Large intestine (tissue), 3 donors: ENCODE data around the gene MIB1. TPM values are rescaled to one million over a fixed set of nuclear protein-coding genes. Genes with fewer than 3 reads are reported as not detected.
A peak's percentile ranks its signal among the peaks of the same experiment; 100 is the strongest.

Source experiments
- DNase-seq, 2 donors: peaks; one replicate each; pipeline versions ENCODE4 v3.0.0 to v3.0.0-alpha.2; 2013
- H3K27ac ChIP-seq: one replicate; pipeline ENCODE4 v1.5.1; 2013; ENCODE audit warnings: low read length
- H3K27me3 ChIP-seq: 2 replicates; pipeline ENCODE4 v1.6.1; 2013; ENCODE audit warnings: low read length; ENCODE audit not compliant: control insufficient read depth, insufficient read depth
- H3K36me3 ChIP-seq: 2 replicates; pipeline ENCODE4 v1.6.1; 2013; ENCODE audit warnings: low read length; ENCODE audit not compliant: control insufficient read depth, insufficient read depth
- H3K4me1 ChIP-seq: one replicate; pipeline ENCODE4 v1.6.1; 2013; ENCODE audit warnings: low read length; ENCODE audit not compliant: control insufficient read depth, insufficient read depth
- H3K4me3 ChIP-seq: one replicate; pipeline ENCODE4 v1.5.1; 2013; ENCODE audit warnings: low read length
- H3K9me3 ChIP-seq: one replicate; pipeline ENCODE4 v1.6.1; 2013; ENCODE audit warnings: mild to moderate bottlenecking, low read depth, low read length, moderate library complexity; ENCODE audit not compliant: control insufficient read depth
- WGBS: methylation state at CpG from one replicate; pipeline ENCODE4 v1.1.5; 2013; ENCODE audit warnings: low lambda C conversion rate; ENCODE audit not compliant: insufficient coverage; 5-methylcytosine and 5-hydroxymethylcytosine counted together
- polyA plus RNA-seq: library from polyadenylated mRNA; unstranded; fragments of 120-200 nt; gene quantifications from one replicate; pipeline ENCODE4 v1.2.1, GENCODE V29; 2013

MIB1 gene
- polyA plus RNA-seq, 1 donor, result 25.4 TPM

DNA sequence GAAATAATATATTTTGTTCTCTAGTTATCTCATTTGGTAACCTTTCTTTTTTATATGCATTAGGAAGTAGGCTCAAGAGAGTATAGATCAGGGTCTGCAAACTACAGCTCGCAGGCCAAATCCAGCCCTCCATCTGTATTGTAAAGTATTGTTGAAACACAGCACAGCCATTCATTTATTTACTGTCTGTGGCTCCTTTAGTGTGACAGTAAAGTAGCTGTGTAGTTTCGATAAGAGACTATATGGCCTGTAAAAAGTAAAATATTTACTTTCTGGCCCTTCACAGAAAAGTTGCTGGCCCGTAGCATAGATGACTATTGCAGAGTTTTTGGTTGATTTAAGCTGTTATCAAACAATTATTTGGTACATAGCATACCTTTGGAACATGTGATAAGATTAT, 67.6 kb downstream of the MIB1 start:
- no peak overlapping the region for H3K27ac ChIP-seq
- H3K4me1 ChIP-seq, result no peaks in the 10 kb centered on the region
- H3K4me3 ChIP-seq, result no peak overlapping the region
- H3K9me3 ChIP-seq, result peaks cover 5% of the 10 kb centered on the region
- DNase-seq, result no peak
- WGBS, result 83% methylated on average over 1 of the region's 3 CpGs
- H3K27me3 ChIP-seq, result no peaks in the 10 kb centered on the region
- peaks cover 36% of the 10 kb centered on the region for H3K36me3 ChIP-seq

DNA sequence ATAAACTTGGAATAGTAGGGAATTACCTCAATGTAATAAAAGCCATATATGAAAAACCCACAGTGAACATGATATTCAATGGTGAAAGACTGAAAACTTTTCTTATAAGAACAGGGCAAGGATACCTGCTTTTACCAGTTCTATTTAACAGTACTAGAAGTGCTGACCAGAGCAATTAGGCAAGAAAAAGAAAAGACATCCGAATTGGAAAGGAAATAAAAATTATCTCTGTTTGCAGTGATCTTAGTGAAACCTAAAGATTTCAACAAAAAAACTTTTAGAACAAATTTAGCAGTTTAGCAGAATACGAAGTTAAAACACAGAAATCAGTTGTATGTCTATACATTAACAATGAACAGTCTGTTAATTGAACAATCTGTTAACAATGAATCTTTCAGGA, 69.1 kb downstream of the MIB1 start:
- Histone ChIP-seq H3K4me3 (no peak overlapping the region), H3K4me1 (no peaks in the 10 kb centered on the region), H3K27ac (no peak overlapping the region), H3K9me3 (peaks cover 5% of the 10 kb centered on the region), H3K27me3 (no peaks in the 10 kb centered on the region), H3K36me3 (peaks cover 37% of the 10 kb centered on the region)
- DNase-seq, result no peak
- WGBS, result 92% methylated on average over 2 of the region's 2 CpGs

DNA sequence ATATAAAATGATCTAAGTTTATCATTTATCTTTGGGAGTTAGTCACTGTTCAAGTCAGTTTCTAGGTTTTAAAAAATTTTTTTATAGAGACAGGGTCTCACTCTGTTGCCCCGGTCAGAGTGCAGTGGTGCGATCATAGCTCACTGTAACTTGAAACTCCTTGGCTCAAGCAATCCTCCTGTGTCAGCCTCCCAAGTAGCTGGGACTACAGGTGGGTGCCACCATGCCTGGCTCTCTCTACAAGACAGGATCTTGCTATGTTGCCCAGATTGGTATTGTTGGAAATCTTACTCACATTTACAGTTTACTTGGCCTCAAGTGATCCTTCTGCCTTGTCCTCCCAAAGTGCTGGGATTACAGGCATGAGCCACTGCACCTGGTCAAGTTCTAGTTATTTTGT, 74.5 kb downstream of the MIB1 start:
- peaks cover 42% of the 10 kb centered on the region for H3K36me3 ChIP-seq

DNA sequence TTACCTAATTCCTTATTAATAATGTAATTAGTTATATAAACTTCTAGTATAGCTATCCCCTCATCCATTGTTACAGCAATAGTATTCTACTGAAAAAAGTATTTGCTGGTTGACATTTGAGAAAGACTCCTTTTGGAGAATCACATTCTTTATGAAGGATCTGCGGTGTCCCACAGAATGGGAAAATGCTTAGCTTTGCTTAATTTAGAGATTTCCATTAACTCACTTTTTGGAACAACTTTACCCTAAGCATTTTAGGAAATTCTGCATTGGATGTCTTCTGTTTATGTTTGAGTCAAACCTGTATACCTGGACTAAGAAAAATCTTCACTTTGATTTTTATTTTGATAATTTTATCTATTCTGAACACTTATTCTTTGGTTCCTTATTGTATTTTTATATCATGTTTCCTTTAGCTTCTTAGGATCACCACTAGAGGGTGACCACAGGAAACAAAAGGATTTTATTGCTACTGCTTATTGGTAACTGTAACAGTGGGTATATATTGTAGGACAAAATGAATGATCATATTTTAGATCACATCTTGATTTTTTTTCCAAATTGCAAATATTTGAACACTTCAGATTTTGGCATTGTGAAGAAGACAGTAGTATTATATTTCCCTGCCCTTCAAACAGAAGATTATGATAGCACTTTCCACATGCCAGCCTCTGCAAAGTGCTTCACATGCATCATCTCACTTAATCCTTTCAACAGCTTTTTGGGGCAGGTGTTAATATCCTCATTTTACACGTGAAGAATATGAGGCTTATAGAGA, 79.6 kb downstream of the MIB1 start:
- Histone ChIP-seq H3K27ac (no peak overlapping the region), H3K9me3 (no peaks in the 10 kb centered on the region), H3K36me3 (peaks cover 30% of the 10 kb centered on the region), H3K27me3 (no peaks in the 10 kb centered on the region), H3K4me3 (no peak overlapping the region), H3K4me1 (no peaks in the 10 kb centered on the region)
- DNase-seq, result peak in 1 of 2 donors; percentile 11
- WGBS, result 86% methylated on average over 1 of the region's 2 CpGs

More for the DNA sequence above, 74.5 kb downstream of the MIB1 start:
- no CpG with 5 or more reads among the region's 2 CpGs for WGBS
- no peaks in the 10 kb centered on the region for H3K4me1 ChIP-seq
- DNase-seq, result no peak
- no peaks in the 10 kb centered on the region for H3K9me3 ChIP-seq
- no peak overlapping the region for H3K4me3 ChIP-seq
- no peaks in the 10 kb centered on the region for H3K27me3 ChIP-seq
- H3K27ac ChIP-seq, result no peak overlapping the region

DNA sequence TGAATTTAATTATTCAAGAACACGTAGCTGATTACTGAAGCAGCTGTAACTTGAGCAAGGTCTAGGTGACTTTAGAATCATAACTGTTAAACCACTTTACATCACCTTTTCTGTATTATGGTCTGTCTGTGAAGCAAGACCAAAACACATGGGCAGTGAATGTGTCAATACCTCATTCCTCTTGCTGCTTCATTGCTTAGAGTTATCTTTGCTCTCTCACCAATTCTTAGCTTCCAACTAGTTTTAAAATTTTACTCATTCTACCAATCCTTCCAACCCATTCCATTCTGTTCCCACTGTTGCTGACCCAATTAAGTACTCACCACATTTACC, 80.2 kb downstream of the MIB1 start:
- no peak overlapping the region for H3K27ac ChIP-seq
- no CpG with 5 or more reads among the region's 1 CpG for WGBS
- peaks cover 28% of the 10 kb centered on the region for H3K36me3 ChIP-seq
- no peak for DNase-seq
- H3K4me1 ChIP-seq, result no peaks in the 10 kb centered on the region
- H3K4me3 ChIP-seq, result no peak overlapping the region
- H3K27me3 ChIP-seq, result no peaks in the 10 kb centered on the region
- H3K9me3 ChIP-seq, result no peaks in the 10 kb centered on the region

DNA sequence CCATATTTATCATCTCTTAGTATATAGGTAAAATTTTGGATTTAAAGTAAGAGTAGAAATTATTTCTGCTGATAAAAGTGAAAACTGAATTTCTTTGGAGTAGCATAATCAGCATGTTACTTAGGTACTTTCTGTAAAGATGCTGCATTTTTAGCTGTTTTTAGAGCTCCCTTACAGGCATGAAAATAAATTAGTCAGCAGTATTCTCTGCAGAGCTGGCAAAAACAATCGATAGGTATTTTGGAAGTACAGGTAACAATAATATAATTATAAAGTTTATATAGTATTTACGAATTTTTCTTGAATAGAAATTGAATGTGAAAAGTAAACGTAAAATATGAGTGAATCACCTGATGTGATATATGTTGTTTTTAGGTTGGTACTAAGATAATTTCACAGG, 83.3 kb downstream of the MIB1 start:
- 95% methylated on average over 3 of the region's 3 CpGs for WGBS

DNA sequence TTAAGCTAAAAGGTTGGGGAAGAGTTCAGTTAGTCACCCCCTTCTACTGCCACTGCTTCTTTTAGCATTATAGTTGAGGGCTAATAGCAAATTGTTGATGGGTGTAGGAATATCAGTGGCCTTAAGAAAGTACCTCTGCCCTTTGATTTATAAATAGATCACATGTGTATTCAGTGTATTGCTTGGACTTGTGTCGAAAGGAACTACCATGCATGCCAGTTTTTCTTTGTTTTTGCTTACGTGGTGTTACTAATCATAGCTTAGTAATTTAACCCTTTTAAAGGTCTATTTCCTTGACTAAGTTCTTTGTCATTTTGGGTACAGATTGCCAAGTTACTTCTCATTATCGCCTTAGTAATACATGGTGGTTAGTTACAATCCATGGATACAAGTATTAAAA, 85.6 kb downstream of the MIB1 start:
- Histone ChIP-seq H3K36me3 (peaks cover 7% of the 10 kb centered on the region), H3K27ac (no peak overlapping the region), H3K9me3 (no peaks in the 10 kb centered on the region), H3K27me3 (no peaks in the 10 kb centered on the region), H3K4me3 (no peak overlapping the region), H3K4me1 (no peaks in the 10 kb centered on the region)
- WGBS, result 75% methylated on average over 1 of the region's 3 CpGs
- no peak for DNase-seq

More for the DNA sequence above, 83.3 kb downstream of the MIB1 start:
- H3K9me3 ChIP-seq, result no peaks in the 10 kb centered on the region
- no peak overlapping the region for H3K4me3 ChIP-seq
- no peaks in the 10 kb centered on the region for H3K27me3 ChIP-seq
- DNase-seq, result no peak
- H3K27ac ChIP-seq, result no peak overlapping the region
- no peaks in the 10 kb centered on the region for H3K4me1 ChIP-seq
- peaks cover 12% of the 10 kb centered on the region for H3K36me3 ChIP-seq

DNA sequence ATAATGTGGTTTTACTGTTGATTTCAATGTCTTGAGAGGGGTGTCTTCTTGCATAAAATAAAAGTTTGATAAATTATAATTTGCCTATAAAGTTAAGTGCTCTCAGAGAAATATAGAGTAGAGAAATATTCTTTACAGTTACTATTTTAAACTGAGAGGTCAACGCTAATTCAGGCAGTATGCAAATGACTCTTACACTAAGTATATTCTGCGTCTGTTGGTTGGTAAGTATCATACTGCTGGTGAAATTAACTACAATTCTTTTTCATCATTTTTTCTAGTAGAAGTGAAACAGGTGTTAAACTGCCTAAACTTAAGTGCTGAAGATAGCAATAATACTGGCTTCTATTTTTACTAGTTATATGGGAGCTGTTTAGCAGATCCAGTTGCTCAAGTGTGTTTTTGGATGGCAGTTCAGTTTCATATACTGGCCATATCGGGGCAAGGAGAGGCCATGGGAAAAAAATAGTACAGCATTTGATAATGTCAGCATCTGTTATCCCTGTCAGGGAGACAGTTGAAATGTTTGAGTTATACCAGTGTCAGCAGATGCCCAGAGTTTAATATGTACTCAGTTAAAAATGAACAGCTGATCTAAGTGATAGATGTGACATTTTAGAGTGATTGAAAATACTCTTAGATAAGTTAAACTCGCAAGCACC, 86.2 kb downstream of the MIB1 start:
- Histone ChIP-seq H3K9me3 (no peaks in the 10 kb centered on the region), H3K27me3 (no peaks in the 10 kb centered on the region), H3K4me1 (no peaks in the 10 kb centered on the region), H3K27ac (no peak overlapping the region), H3K36me3 (peaks cover 6% of the 10 kb centered on the region), H3K4me3 (no peak overlapping the region)
- no peak for DNase-seq
- 71% methylated on average over 1 of the region's 4 CpGs for WGBS

DNA sequence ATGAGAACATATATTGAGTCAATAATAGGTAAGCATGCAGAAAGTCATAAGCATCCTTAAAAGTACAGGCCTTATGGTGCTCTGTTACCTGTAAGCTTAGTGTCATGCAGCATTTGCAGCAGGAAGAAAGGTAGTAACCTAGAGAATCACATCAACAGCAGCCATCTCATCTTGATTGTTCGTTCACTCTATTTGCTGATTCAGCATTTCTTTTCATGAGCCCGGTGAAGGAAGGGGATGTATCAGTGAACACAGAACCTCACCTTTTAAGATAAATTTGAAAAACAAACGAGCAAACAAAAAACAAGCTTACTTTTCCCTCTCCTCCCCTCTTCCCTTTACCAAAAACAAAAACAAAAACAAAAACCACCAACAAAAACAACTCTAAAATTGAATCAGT, 89.9 kb downstream of the MIB1 start:
- Histone ChIP-seq H3K4me1 (no peaks in the 10 kb centered on the region), H3K27me3 (no peaks in the 10 kb centered on the region), H3K4me3 (no peak overlapping the region), H3K9me3 (no peaks in the 10 kb centered on the region), H3K27ac (no peak overlapping the region), H3K36me3 (peaks cover 3% of the 10 kb centered on the region)
- DNase-seq, result peak in 1 of 2 donors; percentile 8
- no CpG with 5 or more reads among the region's 3 CpGs for WGBS

DNA sequence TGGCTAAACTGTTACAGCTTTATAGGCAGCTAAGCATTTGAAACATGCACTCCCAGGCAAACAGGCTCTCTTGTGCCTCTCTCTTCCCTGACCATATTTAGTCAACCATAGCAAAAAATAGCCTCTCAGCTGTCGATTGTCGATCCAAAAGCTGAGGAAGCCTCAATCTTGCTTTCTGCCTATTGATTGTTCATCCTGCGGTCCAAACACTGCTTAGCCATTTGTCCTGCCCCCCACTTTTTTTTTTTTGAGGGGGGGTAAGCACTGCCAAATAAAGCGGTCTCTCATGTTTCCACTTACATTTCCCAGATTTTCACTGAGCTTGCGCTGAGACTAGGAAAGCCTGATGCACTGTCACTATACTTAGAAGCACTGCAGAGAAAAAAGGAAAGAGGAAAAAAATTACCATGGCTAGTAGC, 90.8 kb downstream of the MIB1 start:
- peaks cover 2% of the 10 kb centered on the region for H3K36me3 ChIP-seq
- H3K9me3 ChIP-seq, result no peaks in the 10 kb centered on the region
- H3K27me3 ChIP-seq, result no peaks in the 10 kb centered on the region
- no peaks in the 10 kb centered on the region for H3K4me1 ChIP-seq
- H3K27ac ChIP-seq, result no peak overlapping the region
- DNase-seq, result peak; percentile 5 to 27
- H3K4me3 ChIP-seq, result no peak overlapping the region
- 100% methylated on average over 1 of the region's 5 CpGs for WGBS
